A673 (cell line): ENCODE data around the gene DIP2C.

Experiments used
- CTCF ChIP-seq: fragments of 300-800, 200-600 bp; sonication (generic); conservative IDR thresholded peaks from 2 replicates; pipeline ENCODE4 v1.5.1; 2017; ENCODE audit warnings: low read depth, mild to moderate bottlenecking, antibody characterized with exemption, low read length, moderate library complexity, mixed read lengths
- EZH2 ChIP-seq: fragments of 200-600 bp; sonication (generic); IDR thresholded peaks from 2 replicates; pipeline ENCODE4 v1.6.1; 2017; ENCODE audit warnings: borderline replicate concordance, low read depth, mild to moderate bottlenecking, mixed read lengths, antibody characterized with exemption, low read length; ENCODE audit not compliant: poor library complexity, severe bottlenecking

GRCh38 chr10:519716-520401 lies 169.6 kb downstream of the DIP2C start:
- TF ChIP-seq CTCF (no peak), EZH2 (no peak)
